Stimulated activated CD8-positive, alpha-beta memory T cell treated with anti-CD3 and anti-CD28 coated beads, Interleukin-2, amount 100 ng/mL, for 1 hour (primary cell): ENCODE results near the gene PSORS1C2.

Experiments used
- DNase-seq, 2 donors: peaks; one replicate each; pipeline ENCODE4 v3.0.0-alpha.2; 2020; ENCODE audit warnings: low read depth in 2 of 2

PSORS1C2 gene

GRCh38 chr6:31140643-31141042 is 1.8 kb upstream of the PSORS1C2 start:
- no peak for DNase-seq

GRCh38 chr6:31139599-31139998 is 733 bp upstream of the PSORS1C2 start:
- no peak for DNase-seq

- no peak for DNase-seq
Observed at GRCh38 chr6:31135710-31136109, 3.2 kb downstream of the PSORS1C2 start.

- DNase-seq, result no peak
Observed at GRCh38 chr6:31132806-31133205, 6.1 kb downstream of the PSORS1C2 start.

- DNase-seq, result no peak
Observed at GRCh38 chr6:31131595-31131994, 7.3 kb downstream of the PSORS1C2 start.

- no peak for DNase-seq
Observed at GRCh38 chr6:31130751-31131150, 8.1 kb downstream of the PSORS1C2 start.

GRCh38 chr6:31129130-31129529 is 9.7 kb downstream of the PSORS1C2 start:
- no peak for DNase-seq

GRCh38 chr6:31128093-31128676 is 10.7 kb downstream of the PSORS1C2 start:
- DNase-seq, result peak; percentile 43 to 66

GRCh38 chr6:31126396-31127175 is 12.3 kb downstream of the PSORS1C2 start:
- no peak for DNase-seq

GRCh38 chr6:31125586-31126363 is 13.1 kb downstream of the PSORS1C2 start:
- no peak for DNase-seq

- DNase-seq, result no peak
Observed at GRCh38 chr6:31125162-31125561, 13.7 kb downstream of the PSORS1C2 start.

GRCh38 chr6:31122791-31123706 is 15.8 kb downstream of the PSORS1C2 start:
- DNase-seq, result no peak

- no peak for DNase-seq
Observed at GRCh38 chr6:31121131-31121790, 17.6 kb downstream of the PSORS1C2 start.

GRCh38 chr6:31120151-31120915 is 18.5 kb downstream of the PSORS1C2 start, which contains the start of gene CDSN:
TSS of gene CDSN (minus strand) at chr6:31120446. CDS start at chr6:31120419, 27 bp downstream.
- DNase-seq, result no peak

GRCh38 chr6:31118178-31118577 is 20.7 kb downstream of the PSORS1C2 start:
- DNase-seq, result no peak

- DNase-seq, result no peak
Observed at GRCh38 chr6:31116661-31117385, 22.0 kb downstream of the PSORS1C2 start.

- no peak for DNase-seq
Observed at GRCh38 chr6:31115941-31116560, 22.8 kb downstream of the PSORS1C2 start.

GRCh38 chr6:31114970-31115849 is 23.7 kb downstream of the PSORS1C2 start:
- DNase-seq, result no peak
